NCI-H1436 (cell line): ENCODE measurements around the gene KEL.

ENCODE experiments used
- DNase-seq: peaks from one replicate; lab custom pipeline; 2025; lab: John Stamatoyannopoulos, UW

Gene KEL

GRCh38 chr7:142898377-142899170 is 63.6 kb downstream of the KEL start:
- DNase-seq, result no peak

GRCh38 chr7:142897691-142898090 is 64.5 kb downstream of the KEL start:
- no peak for DNase-seq

GRCh38 chr7:142896741-142897379 is 65.3 kb downstream of the KEL start:
- no peak for DNase-seq

- DNase-seq, result no peak
Measured at GRCh38 chr7:142896151-142896550, 66.0 kb downstream of the KEL start.

GRCh38 chr7:142894985-142895593 is 67.1 kb downstream of the KEL start:
- no peak for DNase-seq

GRCh38 chr7:142894112-142894984 is 67.8 kb downstream of the KEL start:
- DNase-seq, result no peak

GRCh38 chr7:142892951-142893350 is 69.2 kb downstream of the KEL start:
- no peak for DNase-seq

GRCh38 chr7:142891490-142892082 is 70.6 kb downstream of the KEL start:
- no peak for DNase-seq
